HG02852 (cell line): ENCODE measurements around the gene RERE.

ENCODE experiments used
- ATAC-seq: cut with Tn5 transposase; IDR thresholded peaks from one replicate; pipeline ENCODE4 v1.9.1; 2021; ENCODE audit warnings: mild to moderate bottlenecking, moderate library complexity; ENCODE audit not compliant: unreplicated experiment

The RERE gene

GRCh38 chr1:8374812-8375211 lies 442.6 kb downstream of the RERE start:
- ATAC-seq: no peak

DNA sequence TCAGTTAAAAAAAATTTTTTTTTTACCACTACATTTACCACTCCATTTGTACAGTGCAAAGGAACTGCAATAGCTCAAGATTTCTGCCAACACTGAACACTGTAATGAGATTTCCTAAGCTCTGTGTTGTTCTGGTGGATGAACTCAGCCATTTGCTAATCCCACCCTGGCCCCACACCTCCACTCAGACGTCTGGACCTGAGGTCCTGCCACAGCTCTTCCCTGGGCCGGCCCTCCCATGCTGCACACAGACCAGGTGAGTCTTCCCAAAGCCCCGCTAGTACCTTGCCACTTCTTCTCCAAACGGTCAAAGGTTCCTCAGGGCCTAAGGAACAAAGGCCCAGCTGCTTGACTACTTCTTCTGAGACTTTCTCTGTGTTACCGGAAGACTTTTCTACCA lies 443.1 kb downstream of the RERE start:
- ATAC-seq: no peak

GRCh38 chr1:8373581-8374241 lies 443.7 kb downstream of the RERE start:
- ATAC-seq: no peak

GRCh38 chr1:8373125-8373524 lies 444.3 kb downstream of the RERE start:
- no peak for ATAC-seq

DNA sequence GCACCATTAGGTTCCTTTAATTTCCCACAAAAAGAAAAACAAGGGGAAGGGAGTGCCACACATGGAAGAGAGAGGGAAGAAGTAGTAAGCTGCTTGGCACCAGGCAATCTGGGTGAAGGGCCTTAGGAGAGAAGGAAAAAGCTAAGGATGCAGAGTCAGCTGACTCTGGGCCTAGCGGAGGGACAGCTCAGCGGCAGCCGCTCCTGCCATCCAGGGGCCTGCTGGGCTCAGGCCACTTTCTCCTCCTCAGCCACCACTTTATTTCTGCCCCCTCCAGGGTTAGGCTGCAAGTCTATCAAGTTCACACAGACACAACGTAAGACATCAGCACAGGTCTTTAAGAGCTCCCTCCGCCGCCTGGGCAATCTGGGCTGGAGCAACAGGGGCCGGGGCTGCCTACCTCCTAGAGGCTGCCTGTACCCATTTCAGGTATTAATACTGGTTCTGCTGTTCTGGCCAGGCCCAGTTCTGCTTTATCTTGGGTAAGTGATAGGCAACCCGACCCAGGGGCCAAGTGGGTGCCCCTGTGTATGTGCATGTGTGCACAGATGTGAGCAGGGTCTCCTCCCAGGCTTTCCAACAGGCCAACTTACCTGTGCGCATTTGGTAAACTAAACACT lies 446.0 kb downstream of the RERE start:
- ATAC-seq: no peak

- no peak for ATAC-seq
Observed at GRCh38 chr1:8370905-8371315, 446.5 kb downstream of the RERE start.

DNA sequence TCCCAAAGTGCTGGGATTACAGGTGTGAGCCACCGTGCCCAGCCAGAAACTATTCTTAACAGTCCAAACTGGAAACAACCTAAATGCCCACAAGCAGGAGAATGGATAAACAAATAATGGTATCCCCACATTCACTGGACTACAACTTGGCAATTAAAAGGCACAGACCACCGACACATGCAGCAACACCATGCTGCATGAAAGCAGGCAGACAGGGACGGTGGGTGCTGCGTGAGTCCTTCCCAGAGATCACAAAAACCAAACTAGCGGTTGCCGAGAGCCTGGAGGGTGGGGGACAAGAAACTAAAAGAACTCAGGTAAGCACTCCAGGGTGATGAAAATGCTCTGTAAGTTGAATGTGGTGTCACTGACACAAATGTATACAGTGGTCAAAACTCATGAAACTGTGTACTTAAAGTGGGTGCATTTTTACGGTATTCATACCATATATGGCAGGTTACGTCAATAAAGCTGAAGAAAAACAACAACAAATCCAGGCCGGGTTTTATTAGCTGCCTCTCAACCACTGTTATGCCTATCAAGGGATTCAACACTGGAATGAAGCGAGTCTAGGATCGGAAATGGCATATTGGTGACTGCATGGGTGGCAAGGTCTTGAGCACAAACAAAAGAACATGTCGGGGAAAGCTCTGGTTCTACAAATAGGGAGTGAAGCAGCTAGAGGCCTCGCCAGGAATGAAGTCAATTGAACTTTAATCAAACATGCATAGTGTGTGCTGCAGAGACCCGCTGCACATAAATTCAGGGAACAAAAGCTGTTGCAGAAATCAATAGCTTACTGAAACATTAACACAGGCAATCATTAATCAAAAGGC lies 447.2 kb downstream of the RERE start:
- ATAC-seq: no peak

- no peak for ATAC-seq
Observed at GRCh38 chr1:8368956-8369639, 448.3 kb downstream of the RERE start.

GRCh38 chr1:8367571-8368194 lies 449.8 kb downstream of the RERE start:
- ATAC-seq: no peak

GRCh38 chr1:8365661-8366362 lies 451.6 kb downstream of the RERE start:
- ATAC-seq: no peak

DNA sequence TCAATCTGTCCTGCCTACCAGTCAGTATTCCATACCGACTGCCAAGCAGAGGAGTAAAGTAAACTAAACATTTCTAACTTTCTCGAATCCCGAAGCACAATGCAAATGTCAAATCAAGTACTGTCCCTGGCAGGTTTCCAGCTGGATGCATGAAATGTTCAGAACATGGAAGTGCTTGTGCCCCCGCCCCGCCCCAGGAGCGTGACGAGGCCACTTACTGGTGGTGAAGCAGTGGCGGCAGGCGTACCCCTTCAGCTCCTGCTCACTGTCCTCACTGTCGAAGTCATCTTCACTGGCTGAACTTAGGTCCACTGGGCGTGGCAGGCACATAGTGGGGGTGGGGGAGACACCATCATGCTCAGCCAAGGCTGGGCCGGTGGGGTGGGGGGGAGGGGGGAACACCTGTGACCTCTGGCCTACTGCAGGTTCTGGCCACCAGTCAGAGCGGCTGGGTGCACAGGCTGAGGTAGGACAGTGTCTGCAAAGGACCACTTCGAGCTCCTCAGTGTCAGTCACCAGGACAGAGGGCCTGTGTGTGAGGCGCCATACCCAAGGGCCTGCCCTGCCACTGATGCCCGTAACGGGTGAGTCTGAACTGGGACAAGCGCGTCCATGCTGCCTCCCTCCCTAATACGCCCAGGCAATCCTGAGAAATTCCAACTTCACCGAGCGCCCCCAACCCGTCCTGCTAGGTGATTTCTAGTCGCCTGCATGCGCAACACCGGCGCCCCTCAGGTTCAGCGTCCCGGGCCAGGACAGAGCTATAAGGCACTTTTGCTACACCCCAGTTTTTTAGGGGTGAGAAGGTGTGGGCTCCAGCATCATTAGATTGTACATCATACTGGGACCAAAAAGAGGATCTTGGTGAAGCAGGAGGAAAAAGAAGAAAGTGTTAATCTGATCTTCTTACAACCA lies 452.7 kb downstream of the RERE start:
- ATAC-seq: no peak

DNA sequence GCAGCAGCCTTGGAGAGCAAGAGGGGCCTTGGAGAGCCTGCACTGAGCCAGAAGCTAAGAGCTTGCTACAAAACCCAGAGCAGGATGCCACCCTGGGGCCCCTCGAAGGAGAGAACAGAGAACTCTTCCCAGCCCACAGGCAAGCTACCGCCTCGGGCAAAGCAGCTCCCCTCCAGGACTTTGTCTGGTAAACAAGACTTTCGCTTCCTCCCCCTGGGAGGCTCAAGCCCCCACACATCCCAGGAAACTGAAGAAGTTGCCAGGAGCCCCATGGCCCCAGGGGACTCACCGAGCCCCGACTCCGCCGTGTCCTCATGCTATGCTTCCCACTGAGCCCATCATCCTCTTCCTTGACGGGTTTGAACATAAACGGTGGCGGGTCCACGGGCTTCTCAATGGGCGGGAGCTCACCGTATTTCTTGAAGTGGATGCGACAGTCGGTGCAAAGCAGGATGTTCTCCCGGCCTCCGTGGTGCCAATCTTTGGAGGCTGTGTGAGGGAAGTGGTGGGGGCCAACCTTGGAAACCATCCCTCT lies 453.6 kb downstream of the RERE start:
- ATAC-seq: no peak

DNA sequence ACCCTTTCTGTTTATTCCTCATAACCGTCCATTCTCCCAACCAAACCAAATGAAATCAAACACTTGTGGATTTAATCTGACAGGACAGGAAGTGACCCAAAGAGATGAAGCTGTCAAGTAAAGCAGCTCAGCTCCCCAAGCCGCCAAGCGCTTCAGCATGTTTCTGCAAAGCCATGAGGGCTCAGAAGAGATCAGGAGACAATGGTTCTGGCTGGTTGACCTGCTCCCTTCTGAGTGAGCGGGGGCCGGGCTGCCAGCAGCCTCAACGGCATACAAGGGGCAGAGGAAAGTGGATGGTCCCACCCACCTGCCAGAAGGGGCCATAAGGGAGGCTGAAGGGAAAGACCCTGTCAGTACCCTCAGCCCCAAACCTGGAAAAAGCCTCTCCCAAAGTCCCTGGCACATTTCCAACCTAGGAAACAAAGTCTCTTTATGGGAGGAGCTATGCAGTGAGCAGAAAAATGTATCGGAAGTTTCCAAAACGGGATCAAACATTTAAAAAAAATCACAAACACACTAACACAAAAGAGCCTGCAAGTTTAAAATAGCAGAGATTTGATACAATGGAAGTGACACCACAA lies 454.2 kb downstream of the RERE start:
- no peak for ATAC-seq

DNA sequence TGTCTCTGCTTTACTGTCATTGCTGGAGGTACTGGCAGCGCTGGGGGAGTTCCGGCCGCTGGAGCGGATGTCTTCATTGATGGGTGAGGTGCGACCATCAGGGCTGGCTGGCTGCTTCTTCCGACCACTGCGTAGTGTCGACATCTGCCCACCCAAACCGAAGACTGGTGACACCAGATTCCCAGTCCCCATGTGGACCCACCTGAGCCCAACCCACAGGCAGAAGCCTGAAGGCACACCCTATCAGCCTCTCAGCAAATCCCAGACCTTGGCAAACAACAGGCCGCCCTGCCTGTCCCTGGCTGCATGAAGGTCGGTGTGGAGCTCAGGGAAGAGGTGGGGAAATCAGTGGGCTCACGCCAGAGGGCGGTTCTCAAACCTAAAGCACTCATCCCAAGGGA lies 454.7 kb downstream of the RERE start:
- no peak for ATAC-seq

DNA sequence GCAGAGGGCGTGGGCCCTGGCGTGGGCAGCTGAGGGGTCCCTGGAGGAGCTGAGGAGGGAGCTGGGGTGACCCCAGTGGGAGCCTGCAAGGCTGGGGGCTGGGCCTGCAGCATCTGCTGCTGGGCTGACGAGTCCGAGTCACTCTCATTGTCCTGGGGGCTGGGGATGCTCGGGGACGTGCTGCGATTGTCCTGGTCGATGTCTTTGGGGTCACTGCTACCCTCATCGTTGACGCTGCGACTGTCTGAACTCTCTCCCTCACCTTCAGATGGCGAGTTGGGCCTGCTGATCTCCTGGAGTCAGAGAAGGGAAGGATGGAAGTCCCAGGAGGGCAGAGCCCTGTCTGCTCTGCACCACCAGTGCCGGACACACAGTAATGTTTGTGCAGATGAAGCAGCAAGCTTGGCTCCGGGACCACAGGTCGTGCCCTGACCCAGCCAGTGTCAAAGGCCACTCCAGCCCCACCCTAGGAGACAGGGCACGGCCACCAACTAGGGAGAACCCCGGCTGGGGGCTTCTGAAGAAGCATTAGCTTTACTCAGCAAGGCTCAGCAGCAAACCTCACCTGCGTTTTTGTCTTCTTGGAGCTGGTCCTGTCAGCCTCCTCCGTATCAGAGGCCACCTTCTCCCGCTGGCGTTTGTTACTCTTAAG lies 456.1 kb downstream of the RERE start:
- no peak for ATAC-seq

- no peak for ATAC-seq
Observed at GRCh38 chr1:8360493-8361197, 456.8 kb downstream of the RERE start.

DNA sequence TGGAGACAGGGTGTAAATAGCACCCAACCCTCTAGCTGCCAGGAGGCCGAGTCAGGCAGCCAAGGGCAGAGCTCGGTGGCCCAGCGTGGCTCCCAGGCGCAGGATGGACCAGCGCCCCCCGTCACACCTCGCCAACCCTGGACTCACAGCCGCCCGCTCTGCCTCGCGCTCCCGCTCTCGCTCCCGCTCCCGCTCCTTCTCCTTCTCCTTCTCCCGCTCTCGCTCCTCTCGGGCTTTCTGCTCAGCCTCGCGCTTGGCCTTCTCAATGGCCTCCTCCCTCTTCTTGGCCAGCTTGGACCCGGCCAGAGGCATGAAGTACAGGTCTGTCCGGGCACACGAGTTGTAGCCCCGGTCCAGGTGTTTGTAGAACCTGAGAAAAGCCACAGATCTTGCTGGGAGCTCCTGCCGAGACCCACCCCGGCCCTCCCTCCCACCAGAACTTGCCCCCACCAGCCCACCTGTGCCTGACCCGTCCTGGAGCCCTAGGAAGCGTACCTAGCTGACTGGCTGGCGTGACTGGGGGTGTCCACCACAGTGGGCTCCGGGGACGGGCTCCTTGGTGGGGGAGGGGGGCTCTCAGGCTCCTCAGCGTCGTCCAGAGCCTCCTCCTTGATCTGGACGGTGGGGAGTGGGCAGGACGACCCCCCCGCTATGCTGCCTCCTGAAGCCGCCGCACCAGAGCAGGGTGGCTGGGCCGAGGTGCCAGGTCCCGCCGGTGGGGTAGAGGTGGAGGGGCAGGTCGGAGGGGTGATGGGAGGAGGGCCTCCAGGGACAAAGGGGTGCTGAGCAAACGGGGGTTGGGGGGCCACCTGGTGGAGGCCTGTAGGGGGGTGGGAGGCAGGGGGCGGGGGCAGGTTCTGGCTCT lies 457.6 kb downstream of the RERE start:
- no peak for ATAC-seq
